H1 (cell line): ENCODE measurements around the gene VASN.

ENCODE experiments used
- CHD2 ChIP-seq: IDR thresholded peaks from 2 replicates; pipeline ENCODE4 v1.6.1; 2012; ENCODE audit warnings: low read length, improper control_type of control experiment
- CTCF ChIP-seq, 3 experiments: IDR thresholded peaks; 1 replicate in 2 of 3; 2 replicates in 1 of 3; pipeline versions ENCODE4 v1.5.1 to v1.6.1; 2011; ENCODE audit warnings: low read length in 3 of 3, mild to moderate bottlenecking in 3 of 3, inconsistent platforms in 2 of 3, low read depth in 1 of 3, moderate library complexity in 1 of 3; ENCODE audit not compliant: insufficient read depth in 1 of 3; ENCODE audit errors: control extremely low read depth in 1 of 3
- JUN ChIP-seq: IDR thresholded peaks from 2 replicates; pipeline ENCODE4 v1.6.1; 2011; ENCODE audit warnings: low read depth, mild to moderate bottlenecking, improper control_type of control experiment, low read length
- POLR2A ChIP-seq, 2 experiments: IDR thresholded peaks; 1 replicate in 1 of 2; 2 replicates in 1 of 2; pipeline ENCODE4 v1.6.1; 2011; ENCODE audit warnings: low read depth in 2 of 2, low read length in 2 of 2, mild to moderate bottlenecking in 2 of 2; ENCODE audit errors: control extremely low read depth in 1 of 2
- POLR2AphosphoS5 ChIP-seq: IDR thresholded peaks from 2 replicates; pipeline ENCODE4 v1.6.1; 2011; ENCODE audit warnings: low read depth, low read length
- RFX5 ChIP-seq: IDR thresholded peaks from 2 replicates; pipeline ENCODE4 v1.6.1; 2011; ENCODE audit warnings: low read depth, low read length, improper control_type of control experiment, borderline replicate concordance
- SRF ChIP-seq: IDR thresholded peaks from 2 replicates; pipeline ENCODE4 v1.6.1; 2011; ENCODE audit warnings: mild to moderate bottlenecking, low read depth, low read length, moderate library complexity

GRCh38 chr16:4386451-4386805, 14.8 kb downstream of the VASN start:
- no peak for TF ChIP-seq CTCF (IDR thresholded peaks at IDR 0.05; ENCODE audit: control extremely low read depth in 1 of 3, insufficient read depth in 1 of 3, low read depth in 1 of 3, low read length in 3 of 3)
- no peak for TF ChIP-seq SRF
- no peak for TF ChIP-seq POLR2A (IDR thresholded peaks at IDR 0.05; ENCODE audit: control extremely low read depth in 1 of 2, low read depth in 2 of 2, low read length in 2 of 2)
- TF ChIP-seq RFX5: no peak
- TF ChIP-seq JUN: no peak
- TF ChIP-seq POLR2AphosphoS5: no peak
- no peak for TF ChIP-seq CHD2
